Spleen (tissue), 7 donors: Measurements from ENCODE around the gene PPP1R18.

Source experiments
- CTCF ChIP-seq, 11 experiments: fragments of 200-600 bp in 7 of 11; fragments of 450-650 bp in 4 of 11; sonication (generic) in 4 of 11; IDR thresholded peaks in 8 of 11; conservative IDR thresholded peaks in 3 of 11; 1 replicate in 7 of 11; 2 replicates in 4 of 11; pipeline versions ENCODE4 v1.4.0 to v1.8.0; 2016 to 2021; ENCODE audit warnings: antibody characterized with exemption in 11 of 11, inconsistent platforms in 4 of 11, mild to moderate bottlenecking in 1 of 11
- POLR2A ChIP-seq, 3 donors: fragments of 450-650 bp; IDR thresholded peaks; one replicate each; pipeline ENCODE4 v1.5.1; 2017; ENCODE audit warnings: antibody characterized with exemption in 3 of 3, mild to moderate bottlenecking in 1 of 3
- POLR2AphosphoS5 ChIP-seq, 3 donors: sonication (generic); formaldehyde crosslinking; IDR thresholded peaks; one replicate each; pipeline ENCODE4 v1.5.1; 2017; ENCODE audit warnings: antibody characterized with exemption in 3 of 3
- donor health status: DM: no; HTN: no; CAD: no; lungs with moderate emphysema.
- donor health status: DM: no; HTN: no; CAD: no.
- donor health status: DM: no; HTN: no; CAD: no.

DNA sequence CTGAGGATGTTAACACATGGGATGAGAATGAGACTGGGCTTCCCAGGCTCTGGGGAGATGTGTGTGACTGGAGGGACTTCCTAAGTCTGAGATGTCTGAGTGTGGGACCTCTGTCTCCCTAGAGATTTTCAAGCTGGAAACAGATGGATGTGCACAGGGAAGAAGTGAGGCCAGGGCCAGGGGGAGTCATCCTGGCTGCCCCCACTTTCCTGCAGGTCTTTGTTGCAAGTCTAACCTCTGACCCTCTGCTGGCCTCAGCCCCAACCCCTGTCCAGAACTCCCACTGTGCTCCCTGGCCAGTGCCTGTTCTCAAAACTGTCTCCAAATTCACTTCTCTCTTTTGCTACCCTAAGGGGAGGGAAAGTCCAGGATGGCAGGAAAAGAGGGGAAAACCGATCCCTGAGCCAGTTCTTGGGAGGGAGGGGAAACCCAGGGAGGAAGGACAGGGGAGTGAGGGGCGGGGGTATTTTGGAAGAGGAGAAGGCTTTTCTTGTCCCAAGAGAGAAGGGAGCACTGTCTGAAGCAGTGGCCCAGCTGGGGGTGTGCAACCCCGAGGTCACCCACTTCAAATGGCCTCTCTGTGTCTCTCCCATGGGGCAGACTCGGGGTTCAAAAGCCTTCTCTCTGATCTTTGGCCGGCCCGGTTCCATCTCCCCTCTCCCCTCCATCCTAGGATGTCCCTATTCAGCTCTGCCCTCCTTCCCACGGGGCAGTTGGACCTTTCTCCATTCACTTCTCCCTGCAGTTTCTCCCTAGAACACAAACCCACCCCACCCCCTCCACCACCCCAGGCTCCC lies 3.1 kb downstream of the PPP1R18 start:
- TF ChIP-seq CTCF (IDR thresholded peaks at IDR 0.05 in 8 of 11, conservative IDR thresholded peaks at IDR 0.05 in 3 of 11) (no peak), POLR2AphosphoS5 (IDR thresholded peaks at IDR 0.05) (no peak), POLR2A (IDR thresholded peaks at IDR 0.05) (no peak)
